HG03439 (cell line): Measurements from ENCODE around the gene NPC1.

ENCODE experiments used
- ATAC-seq: cut with Tn5 transposase; IDR thresholded peaks from one replicate; pipeline ENCODE4 v1.9.1; 2021; ENCODE audit warnings: mild to moderate bottlenecking, moderate library complexity; ENCODE audit not compliant: unreplicated experiment

NPC1 gene

DNA sequence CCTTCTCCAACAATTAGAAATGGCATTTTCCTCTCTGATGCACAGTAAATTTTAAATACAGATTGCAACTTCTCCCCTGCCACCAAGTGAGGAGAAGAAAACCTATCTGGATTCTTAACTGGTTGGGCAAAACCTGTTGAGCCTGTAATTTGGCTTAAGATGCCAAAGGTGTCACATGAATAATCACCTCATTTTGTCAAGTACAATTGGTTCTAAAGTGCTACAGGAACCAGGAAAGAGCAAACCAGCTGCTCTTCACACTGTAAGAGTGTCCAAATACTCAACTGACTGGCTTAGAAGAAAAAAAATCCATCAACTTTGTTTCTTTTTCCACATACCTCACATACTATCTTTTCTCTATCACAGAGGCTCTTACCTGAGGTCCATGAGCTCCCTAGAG, 35.4 kb downstream of the NPC1 start:
- ATAC-seq: no peak

- no peak for ATAC-seq
These were observed 37.6 kb downstream of the NPC1 start for GRCh38 chr18:23548719-23549118.

- ATAC-seq: no peak
These were observed 38.0 kb downstream of the NPC1 start for GRCh38 chr18:23548275-23548674.

GRCh38 chr18:23547846-23548245, 38.5 kb downstream of the NPC1 start:
- ATAC-seq: no peak

DNA sequence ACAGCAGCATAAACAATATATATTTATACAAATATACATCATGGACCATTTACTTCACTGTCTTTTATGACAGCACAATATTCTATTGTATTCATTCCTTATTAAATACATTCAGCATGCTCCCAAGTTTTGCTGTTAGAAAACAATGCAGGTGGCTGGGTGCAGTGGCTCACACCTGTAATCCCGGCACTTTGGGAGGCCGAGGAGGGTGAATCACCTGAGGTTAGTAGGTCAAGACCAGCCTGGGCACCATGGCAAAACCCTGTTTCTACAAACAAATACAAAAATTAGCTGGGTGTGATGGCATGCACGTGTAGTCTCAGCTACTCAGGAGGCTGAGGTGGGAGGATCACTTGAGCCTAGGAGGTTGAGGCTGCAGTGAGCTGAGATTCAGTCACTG, 39.0 kb downstream of the NPC1 start:
- no peak for ATAC-seq

GRCh38 chr18:23545247-23545789, 41.0 kb downstream of the NPC1 start:
- ATAC-seq: no peak

DNA sequence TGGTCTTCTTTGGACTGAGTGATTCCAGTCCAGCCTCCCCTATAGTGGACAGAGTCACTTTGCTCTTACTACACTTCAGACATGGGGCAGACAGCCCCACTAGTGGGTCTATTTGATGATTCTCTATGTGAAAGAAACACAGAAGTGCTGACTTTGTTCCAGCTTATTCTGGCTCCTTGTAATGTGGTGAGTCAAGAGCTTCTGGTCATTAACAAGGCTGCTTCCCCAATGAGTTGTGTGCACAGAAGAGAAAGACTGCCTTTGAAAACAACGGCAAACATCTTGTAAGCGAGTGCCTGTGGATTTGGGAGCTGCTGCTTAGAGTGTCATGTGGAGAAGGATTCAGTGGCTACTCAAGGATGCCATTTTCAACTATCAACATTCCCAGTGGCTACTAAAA, 43.8 kb downstream of the NPC1 start:
- ATAC-seq: no peak

DNA sequence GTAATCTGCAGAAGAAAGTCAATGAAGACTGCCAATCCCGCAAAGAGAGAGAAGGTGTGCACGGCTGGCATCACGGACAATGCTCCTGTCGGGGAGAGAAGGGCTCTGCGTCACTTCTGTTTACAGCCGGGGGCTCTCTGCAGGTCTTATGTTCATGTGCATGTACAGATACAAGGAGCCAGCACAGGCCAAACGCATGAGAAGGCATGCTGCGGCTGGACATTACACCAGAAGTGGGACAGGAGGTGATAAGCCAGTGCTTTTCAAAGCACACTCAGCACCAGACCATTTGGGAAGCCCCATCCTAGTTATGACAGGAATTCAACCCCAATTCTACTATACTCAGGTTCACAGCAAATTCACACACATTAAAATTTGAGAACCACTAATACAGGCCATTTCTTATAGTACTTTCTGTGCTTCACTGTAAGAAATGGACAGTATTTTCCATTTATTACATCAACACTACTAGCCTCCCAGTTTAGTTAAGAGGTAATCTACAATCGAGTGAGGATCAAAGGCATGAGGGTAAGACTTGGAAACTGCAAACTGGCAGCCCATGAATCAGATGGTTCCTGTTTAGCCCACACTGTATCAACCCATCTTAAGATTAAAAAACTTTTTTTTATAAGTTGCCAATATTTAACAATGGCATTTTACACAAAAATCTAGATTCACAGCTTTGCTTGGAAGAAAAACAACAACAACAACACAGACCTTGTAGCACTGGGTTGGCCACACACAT, 44.8 kb downstream of the NPC1 start:
- no peak for ATAC-seq

- ATAC-seq: no peak
These were observed 45.4 kb downstream of the NPC1 start for GRCh38 chr18:23540867-23541266.

DNA sequence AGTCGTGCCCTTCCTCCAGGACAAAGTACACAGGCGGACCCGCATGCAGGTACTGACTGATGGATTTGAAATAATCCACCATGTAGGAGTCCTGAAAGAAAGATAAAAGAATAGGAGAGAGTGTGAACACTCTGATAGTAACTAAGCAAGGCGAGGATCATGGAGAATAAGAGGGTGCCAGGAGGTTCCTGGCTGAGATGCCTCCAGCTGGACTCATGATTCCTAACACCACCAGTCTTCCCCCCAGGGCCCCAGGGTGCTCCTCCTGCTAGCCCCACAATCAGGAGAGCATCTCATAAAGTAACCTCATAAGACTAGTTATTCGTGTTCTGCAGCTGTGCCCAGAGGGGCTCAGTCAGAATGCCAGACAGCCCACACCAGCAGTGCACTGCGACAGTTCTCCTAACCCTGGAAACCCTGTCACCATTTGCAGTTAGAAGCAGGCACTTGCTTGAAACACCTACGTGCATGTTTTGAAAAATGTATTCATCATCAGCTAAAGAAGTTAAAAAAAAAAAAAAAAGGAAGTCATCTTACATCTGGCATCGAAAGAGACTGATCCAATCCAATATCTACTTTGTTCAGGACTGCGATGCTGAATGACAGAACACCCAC, 46.3 kb downstream of the NPC1 start:
- no peak for ATAC-seq

GRCh38 chr18:23539296-23539695, 47.0 kb downstream of the NPC1 start:
- ATAC-seq: no peak

GRCh38 chr18:23538870-23539269, 47.4 kb downstream of the NPC1 start:
- ATAC-seq: no peak

- ATAC-seq: no peak
These were observed 48.3 kb downstream of the NPC1 start for GRCh38 chr18:23538001-23538400.

GRCh38 chr18:23537274-23537673, 49.0 kb downstream of the NPC1 start:
- no peak for ATAC-seq

DNA sequence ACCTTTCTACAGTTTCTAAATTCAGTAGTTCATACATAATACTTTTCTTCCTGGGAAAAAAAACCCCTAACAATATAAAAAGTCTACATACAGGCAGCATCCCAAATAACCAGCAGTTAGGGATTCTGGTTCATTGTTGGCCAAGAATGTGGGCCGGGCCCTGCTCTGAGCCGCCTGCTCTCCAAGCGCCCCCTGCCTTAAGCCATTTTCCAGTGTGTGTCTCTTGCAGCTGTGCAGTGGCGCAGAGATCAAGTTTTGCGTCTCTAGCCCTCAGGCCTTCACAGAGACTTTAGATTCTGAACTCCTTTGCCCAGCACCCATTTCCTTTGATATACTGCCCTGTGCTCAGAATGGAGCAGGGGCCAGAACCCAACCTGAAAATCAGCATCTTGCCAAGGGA, 50.1 kb downstream of the NPC1 start:
- no peak for ATAC-seq

DNA sequence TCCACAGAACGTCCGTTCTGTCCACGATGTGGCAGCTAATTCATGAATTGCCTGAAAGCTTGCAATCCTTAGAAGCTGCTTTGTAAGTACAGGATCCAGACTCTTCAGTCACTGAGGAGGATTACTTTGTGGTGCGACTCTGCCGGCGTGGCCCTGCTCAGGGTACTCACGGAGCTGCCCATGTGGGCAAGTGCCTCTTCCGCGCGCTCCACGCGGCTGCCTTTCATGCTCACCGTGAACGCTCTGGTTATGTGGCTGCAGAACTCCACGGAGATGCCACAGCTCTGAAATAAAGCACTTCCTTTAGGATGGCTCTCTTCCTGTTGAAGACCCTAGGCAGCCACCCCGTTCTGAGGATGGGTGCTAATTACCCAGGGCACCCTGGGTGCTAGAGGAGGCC, 52.0 kb downstream of the NPC1 start:
- ATAC-seq: no peak

- no peak for ATAC-seq
These were observed 53.5 kb downstream of the NPC1 start for GRCh38 chr18:23532848-23533247.

DNA sequence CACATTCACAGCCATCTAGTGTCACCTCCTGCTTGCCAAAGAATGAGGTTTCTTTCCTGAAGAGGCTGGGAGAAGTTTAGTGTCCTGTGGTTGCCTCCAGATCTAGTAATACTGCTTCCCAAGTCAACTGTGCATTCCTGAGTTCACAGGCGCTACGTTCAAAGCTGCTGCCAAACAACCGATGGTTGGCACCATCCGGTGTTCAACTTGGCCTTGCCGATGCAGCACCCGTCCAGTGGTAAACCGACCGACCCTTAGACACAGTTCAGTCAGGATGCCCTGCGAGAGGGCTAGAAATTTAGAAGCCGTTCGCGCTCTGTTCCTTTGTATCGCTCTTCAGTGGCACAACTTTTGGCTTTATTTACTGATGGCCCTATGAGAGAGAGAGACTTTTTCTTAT, 54.4 kb downstream of the NPC1 start:
- ATAC-seq: no peak

GRCh38 chr18:23530195-23530594, 56.1 kb downstream of the NPC1 start:
- no peak for ATAC-seq

DNA sequence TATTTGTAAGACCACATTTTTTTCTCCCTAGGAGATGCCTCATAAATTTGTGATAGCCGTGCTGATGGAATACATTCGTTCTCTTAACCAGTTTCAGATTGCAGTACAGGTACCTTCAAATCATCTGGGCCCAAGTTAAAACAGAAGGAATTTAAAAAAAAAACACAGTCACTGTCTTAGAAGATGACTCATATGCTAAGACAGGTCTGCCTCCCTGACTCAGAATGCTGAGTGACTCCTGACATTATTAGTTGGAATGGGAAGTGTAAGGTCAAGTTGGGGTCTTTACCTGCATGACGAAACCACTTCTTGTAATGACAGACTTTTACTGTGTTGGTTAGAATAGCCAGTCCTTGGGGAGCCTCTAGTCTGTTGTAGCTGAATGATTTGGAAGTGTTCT, 56.7 kb downstream of the NPC1 start:
- ATAC-seq: no peak

DNA sequence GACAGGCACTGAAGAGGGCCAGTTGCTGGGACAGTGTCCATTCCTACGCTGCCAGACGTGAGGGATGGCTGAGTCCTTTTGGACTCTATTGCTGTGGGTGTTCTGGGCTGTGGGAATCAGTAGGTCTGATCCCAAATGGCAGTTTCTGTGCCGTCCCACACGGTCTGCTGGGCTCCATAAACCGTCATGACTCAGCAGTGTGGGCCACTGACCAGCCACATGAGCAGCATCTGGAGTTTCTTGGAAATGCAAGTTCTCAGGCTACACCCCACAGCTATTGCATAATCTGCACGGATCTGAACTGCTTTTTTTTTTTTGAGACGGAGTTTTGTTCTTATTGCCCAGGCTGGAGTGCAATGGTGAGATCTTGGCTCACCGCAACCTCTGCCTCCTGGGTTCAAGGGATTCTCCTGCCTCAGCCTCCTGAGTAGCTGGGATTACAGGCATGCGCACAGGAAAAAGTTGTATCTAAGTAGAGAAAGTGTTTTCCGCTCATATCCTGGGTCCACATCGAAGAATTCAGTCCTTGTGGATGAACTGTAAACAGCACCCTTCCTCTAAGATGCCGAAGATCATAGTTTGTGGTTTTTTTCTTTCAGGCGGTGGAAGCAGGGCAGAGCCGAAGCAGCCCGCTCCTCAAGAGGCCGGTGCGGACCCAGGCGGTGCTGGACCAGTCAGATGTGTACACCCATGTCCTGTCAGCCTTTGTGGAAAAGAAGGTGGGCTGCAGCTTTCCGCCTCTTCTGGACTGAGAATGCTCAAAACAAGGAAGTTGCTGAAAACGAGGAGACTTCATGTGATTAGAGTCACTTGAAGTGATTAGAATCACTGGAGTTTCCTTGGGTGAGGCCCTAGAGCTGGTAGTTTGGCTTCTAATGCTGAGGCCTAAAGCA, 57.5 kb downstream of the NPC1 start:
- ATAC-seq: no peak
